Endothelial cell of umbilical vein (primary cell): ENCODE data around the gene TIMM17B.

Experiments used
- CTCF ChIP-seq, 2 donors: IDR thresholded peaks; 1 replicate in 1 of 2; 2 replicates in 1 of 2; pipeline ENCODE4 v1.5.1; 2011; ENCODE audit warnings: low read length in 2 of 2, mild to moderate bottlenecking in 2 of 2, moderate library complexity in 2 of 2, control low read depth in 1 of 2, inconsistent platforms in 1 of 2, low read depth in 1 of 2; ENCODE audit not compliant: insufficient read depth in 1 of 2; ENCODE audit errors: extremely low read depth in 1 of 2
- EZH2 ChIP-seq: IDR thresholded peaks from 2 replicates; pipeline ENCODE4 v1.6.1; 2012; ENCODE audit warnings: borderline replicate concordance, low read depth, mild to moderate bottlenecking, moderate library complexity, low read length, inconsistent platforms; ENCODE audit not compliant: severe bottlenecking
- FOS ChIP-seq: IDR thresholded peaks from 2 replicates; pipeline ENCODE4 v1.6.1; 2011; ENCODE audit warnings: mild to moderate bottlenecking, low read length, moderate library complexity, borderline replicate concordance; ENCODE audit not compliant: insufficient read depth
- MAX ChIP-seq: IDR thresholded peaks from 2 replicates; pipeline ENCODE4 v1.6.1; 2011; ENCODE audit not compliant: insufficient read depth, insufficient read length
- MYC ChIP-seq: IDR thresholded peaks from one replicate; pipeline ENCODE4 v1.6.1; 2011; ENCODE audit warnings: mild to moderate bottlenecking, low read depth, low read length
- POLR2A ChIP-seq: IDR thresholded peaks from 2 replicates; pipeline ENCODE4 v1.6.1; 2012; ENCODE audit warnings: low read depth, mild to moderate bottlenecking, control low read depth, low read length
- POLR2AphosphoS5 ChIP-seq: IDR thresholded peaks from 2 replicates; pipeline ENCODE4 v1.6.1; 2012; ENCODE audit warnings: low read depth, mild to moderate bottlenecking, control low read depth, low read length, moderate library complexity; ENCODE audit not compliant: insufficient read depth

GRCh38 chrX:48942895-48943294, 45.3 kb upstream of the TIMM17B start:
- TF ChIP-seq EZH2 (no peak), POLR2AphosphoS5 (no peak), MYC (no peak), POLR2A (no peak), CTCF (IDR thresholded peaks at IDR 0.05; ENCODE audit: extremely low read depth in 1 of 2, insufficient read depth in 1 of 2, low read depth in 1 of 2, low read length in 2 of 2) (no peak), FOS (no peak), MAX (no peak)
